ENCODE measurements around the gene LONRF3.

Gene LONRF3

GRCh38 chrX:119062750-119063374 is 88.4 kb downstream of the LONRF3 start (continued):
- TF ChIP-seq, protein P1, sequence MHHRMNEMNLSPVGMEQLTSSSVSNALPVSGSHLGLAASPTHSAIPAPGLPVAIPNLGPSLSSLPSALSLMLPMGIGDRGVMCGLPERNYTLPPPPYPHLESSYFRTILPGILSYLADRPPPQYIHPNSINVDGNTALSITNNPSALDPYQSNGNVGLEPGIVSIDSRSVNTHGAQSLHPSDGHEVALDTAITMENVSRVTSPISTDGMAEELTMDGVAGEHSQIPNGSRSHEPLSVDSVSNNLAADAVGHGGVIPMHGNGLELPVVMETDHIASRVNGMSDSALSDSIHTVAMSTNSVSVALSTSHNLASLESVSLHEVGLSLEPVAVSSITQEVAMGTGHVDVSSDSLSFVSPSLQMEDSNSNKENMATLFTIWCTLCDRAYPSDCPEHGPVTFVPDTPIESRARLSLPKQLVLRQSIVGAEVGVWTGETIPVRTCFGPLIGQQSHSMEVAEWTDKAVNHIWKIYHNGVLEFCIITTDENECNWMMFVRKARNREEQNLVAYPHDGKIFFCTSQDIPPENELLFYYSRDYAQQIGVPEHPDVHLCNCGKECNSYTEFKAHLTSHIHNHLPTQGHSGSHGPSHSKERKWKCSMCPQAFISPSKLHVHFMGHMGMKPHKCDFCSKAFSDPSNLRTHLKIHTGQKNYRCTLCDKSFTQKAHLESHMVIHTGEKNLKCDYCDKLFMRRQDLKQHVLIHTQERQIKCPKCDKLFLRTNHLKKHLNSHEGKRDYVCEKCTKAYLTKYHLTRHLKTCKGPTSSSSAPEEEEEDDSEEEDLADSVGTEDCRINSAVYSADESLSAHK (tag by site-specific recombination; IDR thresholded peaks at IDR 0.05) = no peak
- no peak for TF ChIP-seq ZNF175 (tag by site-specific recombination; IDR thresholded peaks at IDR 0.05)

- ChIA-PET POLR2A (no interaction called here), CTCF (interaction anchor here (0.7 to 7.7 kb wide), 3 partner anchors 37 to 132 kb away, joined by 3 to 42 read pairs (median 6); no protein-coding TSS in a partner anchor)
- H3K36me3 ChIP-seq (ENCODE audit: control insufficient read depth in 2 of 2, insufficient read depth in 1 of 2, low read length in 2 of 2) = no peaks in the 10 kb centered on the region
- no peaks in the 10 kb centered on the region for H3K9me3 ChIP-seq (ENCODE audit: control insufficient read depth, insufficient read depth, low read depth, low read length)
- no peaks in the 10 kb centered on the region for H3K4me1 ChIP-seq (ENCODE audit: control insufficient read depth, insufficient read depth, low read length)
- TF ChIP-seq ZBTB8A (tag by site-specific recombination; IDR thresholded peaks at IDR 0.05) (no peak), ZFHX2 (tag by site-specific recombination; conservative IDR thresholded peaks at IDR 0.05) (no peak), TRIM28 (IDR thresholded peaks at IDR 0.05; ENCODE audit: borderline replicate concordance, low read length) (no peak), ZNF398 (tag by site-specific recombination; IDR thresholded peaks at IDR 0.05) (no peak), OSR2 (tag by site-specific recombination; IDR thresholded peaks at IDR 0.05) (no peak), SETDB1 (IDR thresholded peaks at IDR 0.05; ENCODE audit: insufficient read length, low read length) (no peak), KLF10 (tag by site-specific recombination; IDR thresholded peaks at IDR 0.05) (no peak), ZNF707 (tag by site-specific recombination; IDR thresholded peaks at IDR 0.05) (no peak), ZBTB17 (tag by site-specific recombination; IDR thresholded peaks at IDR 0.05) (no peak), ZSCAN30 (tag by site-specific recombination; IDR thresholded peaks at IDR 0.05) (no peak), IKZF3 (tag by site-specific recombination; IDR thresholded peaks at IDR 0.05) (no peak), ZSCAN16 (tag by site-specific recombination; IDR thresholded peaks at IDR 0.05) (no peak), ZBTB7A (tag by site-specific recombination; IDR thresholded peaks at IDR 0.05; ENCODE audit: low read depth) (no peak), ZNF654 (tag by site-specific recombination; IDR thresholded peaks at IDR 0.05; ENCODE audit: low read depth) (no peak)
- TF ChIP-seq, protein P2, sequence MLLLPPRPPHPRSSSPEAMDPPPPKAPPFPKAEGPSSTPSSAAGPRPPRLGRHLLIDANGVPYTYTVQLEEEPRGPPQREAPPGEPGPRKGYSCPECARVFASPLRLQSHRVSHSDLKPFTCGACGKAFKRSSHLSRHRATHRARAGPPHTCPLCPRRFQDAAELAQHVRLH (tag by site-specific recombination; IDR thresholded peaks at IDR 0.05) = no peak
- TF ChIP-seq, protein P3, sequence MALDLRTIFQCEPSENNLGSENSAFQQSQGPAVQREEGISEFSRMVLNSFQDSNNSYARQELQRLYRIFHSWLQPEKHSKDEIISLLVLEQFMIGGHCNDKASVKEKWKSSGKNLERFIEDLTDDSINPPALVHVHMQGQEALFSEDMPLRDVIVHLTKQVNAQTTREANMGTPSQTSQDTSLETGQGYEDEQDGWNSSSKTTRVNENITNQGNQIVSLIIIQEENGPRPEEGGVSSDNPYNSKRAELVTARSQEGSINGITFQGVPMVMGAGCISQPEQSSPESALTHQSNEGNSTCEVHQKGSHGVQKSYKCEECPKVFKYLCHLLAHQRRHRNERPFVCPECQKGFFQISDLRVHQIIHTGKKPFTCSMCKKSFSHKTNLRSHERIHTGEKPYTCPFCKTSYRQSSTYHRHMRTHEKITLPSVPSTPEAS (tag by site-specific recombination; IDR thresholded peaks at IDR 0.05) = no peak
- TF ChIP-seq, protein P4, sequence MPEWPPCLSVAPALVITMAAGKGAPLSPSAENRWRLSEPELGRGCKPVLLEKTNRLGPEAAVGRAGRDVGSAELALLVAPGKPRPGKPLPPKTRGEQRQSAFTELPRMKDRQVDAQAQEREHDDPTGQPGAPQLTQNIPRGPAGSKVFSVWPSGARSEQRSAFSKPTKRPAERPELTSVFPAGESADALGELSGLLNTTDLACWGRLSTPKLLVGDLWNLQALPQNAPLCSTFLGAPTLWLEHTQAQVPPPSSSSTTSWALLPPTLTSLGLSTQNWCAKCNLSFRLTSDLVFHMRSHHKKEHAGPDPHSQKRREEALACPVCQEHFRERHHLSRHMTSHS (tag by site-specific recombination; IDR thresholded peaks at IDR 0.05) = no peak
- TF ChIP-seq, protein P5, sequence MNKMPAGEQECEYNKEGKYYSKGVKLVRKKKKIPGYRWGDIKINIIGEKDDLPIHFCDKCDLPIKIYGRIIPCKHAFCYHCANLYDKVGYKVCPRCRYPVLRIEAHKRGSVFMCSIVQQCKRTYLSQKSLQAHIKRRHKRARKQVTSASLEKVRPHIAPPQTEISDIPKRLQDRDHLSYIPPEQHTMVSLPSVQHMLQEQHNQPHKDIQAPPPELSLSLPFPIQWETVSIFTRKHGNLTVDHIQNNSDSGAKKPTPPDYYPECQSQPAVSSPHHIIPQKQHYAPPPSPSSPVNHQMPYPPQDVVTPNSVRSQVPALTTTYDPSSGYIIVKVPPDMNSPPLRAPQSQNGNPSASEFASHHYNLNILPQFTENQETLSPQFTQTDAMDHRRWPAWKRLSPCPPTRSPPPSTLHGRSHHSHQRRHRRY (tag by site-specific recombination; IDR thresholded peaks at IDR 0.05) = no peak
- TF ChIP-seq, protein P6, sequence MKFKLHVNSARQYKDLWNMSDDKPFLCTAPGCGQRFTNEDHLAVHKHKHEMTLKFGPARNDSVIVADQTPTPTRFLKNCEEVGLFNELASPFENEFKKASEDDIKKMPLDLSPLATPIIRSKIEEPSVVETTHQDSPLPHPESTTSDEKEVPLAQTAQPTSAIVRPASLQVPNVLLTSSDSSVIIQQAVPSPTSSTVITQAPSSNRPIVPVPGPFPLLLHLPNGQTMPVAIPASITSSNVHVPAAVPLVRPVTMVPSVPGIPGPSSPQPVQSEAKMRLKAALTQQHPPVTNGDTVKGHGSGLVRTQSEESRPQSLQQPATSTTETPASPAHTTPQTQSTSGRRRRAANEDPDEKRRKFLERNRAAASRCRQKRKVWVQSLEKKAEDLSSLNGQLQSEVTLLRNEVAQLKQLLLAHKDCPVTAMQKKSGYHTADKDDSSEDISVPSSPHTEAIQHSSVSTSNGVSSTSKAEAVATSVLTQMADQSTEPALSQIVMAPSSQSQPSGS (tag by site-specific recombination; IDR thresholded peaks at IDR 0.05; ENCODE audit: low read depth) = no peak
- no peak overlapping the region for H3K27ac ChIP-seq (ENCODE audit: extremely low read depth, low read depth, low read length)
- no peak overlapping the region for H3K4me3 ChIP-seq (ENCODE audit: low read depth, low read length)
These were observed 89.0 kb downstream of the LONRF3 start for GRCh38 chrX:119063428-119063827.

Measured in HEK293 (cell line).